Ramos (cell line): ENCODE measurements around the gene TTC23.

Experiments
- in situ Hi-C: fragments of 300-500 bp; cut with MboI; formaldehyde crosslinking; loops from one replicate; pipeline ENCODE4 v1.14.3; 2022; ENCODE audit warnings: low sequenced_read_pairs; ENCODE audit not compliant: unreplicated experiment

The TTC23 gene

GRCh38 chr15:99096173-99096893 lies 153.0 kb downstream of the TTC23 start:
- in situ Hi-C loops: no loop called here

GRCh38 chr15:99095626-99096025 lies 153.8 kb downstream of the TTC23 start:
- in situ Hi-C loops: no loop called here

- in situ Hi-C loops: no loop called here
These were observed 156.7 kb downstream of the TTC23 start for GRCh38 chr15:99092554-99093172.

GRCh38 chr15:99090938-99091337 lies 158.4 kb downstream of the TTC23 start:
- in situ Hi-C loops: no loop called here

- in situ Hi-C loops: no loop called here
These were observed 159.2 kb downstream of the TTC23 start for GRCh38 chr15:99090011-99090699.

GRCh38 chr15:99087405-99087943 lies 161.9 kb downstream of the TTC23 start:
- in situ Hi-C loops: no loop called here

- in situ Hi-C loops: no loop called here
These were observed 163.1 kb downstream of the TTC23 start for GRCh38 chr15:99086327-99086667.
